MM.1S (cell line): ENCODE data around the gene RELL1.

Source experiments
- DNase-seq: peaks from one replicate; pipeline ENCODE4 v3.0.0-alpha.2; 2015
- H2AFZ ChIP-seq: fragments of 300-600 bp; sonication (generic); 2 replicates; pipeline ENCODE4 v1.6.0; 2016; ENCODE audit warnings: antibody characterized with exemption, low read length
- H3F3A ChIP-seq: fragments of 300-600 bp; sonication (generic); 2 replicates; pipeline ENCODE4 v1.6.1; 2016; ENCODE audit warnings: mild to moderate bottlenecking, antibody characterized with exemption, low read length, moderate library complexity, mixed read lengths; ENCODE audit not compliant: insufficient read depth
- H3K27ac ChIP-seq: fragments of 300-600 bp; sonication (generic); 2 replicates; pipeline ENCODE4 v1.5.1; 2016; ENCODE audit warnings: mild to moderate bottlenecking, low read length
- H3K27me3 ChIP-seq: fragments of 300-600 bp; sonication (generic); replicated peaks from 2 replicates; pipeline ENCODE4 v1.6.0; 2016; ENCODE audit warnings: low read length; ENCODE audit not compliant: insufficient read depth
- H3K36me3 ChIP-seq: fragments of 300-600 bp; sonication (generic); replicated peaks from 2 replicates; pipeline ENCODE4 v1.6.1; 2016; ENCODE audit warnings: mild to moderate bottlenecking, low read length, mixed read lengths; ENCODE audit not compliant: insufficient read depth
- H3K4me1 ChIP-seq: fragments of 300-600 bp; sonication (generic); 2 replicates; pipeline ENCODE4 v1.6.1; 2016; ENCODE audit warnings: low read length, mixed read lengths
- H3K4me2 ChIP-seq: fragments of 300-600 bp; sonication (generic); 2 replicates; pipeline ENCODE4 v1.6.0; 2016; ENCODE audit warnings: low read depth, low read length
- H3K4me3 ChIP-seq: fragments of 300-600 bp; sonication (generic); 2 replicates; pipeline ENCODE4 v1.5.1; 2016; ENCODE audit warnings: low read length, mixed read lengths
- H3K79me2 ChIP-seq: fragments of 300-600 bp; sonication (generic); 2 replicates; pipeline ENCODE4 v1.6.1; 2016; ENCODE audit warnings: mixed run types, low read length, mixed read lengths
- H3K9ac ChIP-seq: fragments of 300-600 bp; sonication (generic); 2 replicates; pipeline ENCODE4 v1.6.1; 2016; ENCODE audit warnings: low read length, mixed read lengths
- H3K9me2 ChIP-seq: fragments of 300-600 bp; sonication (generic); replicated peaks from 2 replicates; pipeline ENCODE4 v1.6.1; 2016; ENCODE audit warnings: mild to moderate bottlenecking, low read length, mixed read lengths; ENCODE audit not compliant: insufficient read depth
- H3K9me3 ChIP-seq: fragments of 300-600 bp; sonication (generic); replicated peaks from 2 replicates; pipeline ENCODE4 v1.6.1; 2016; ENCODE audit warnings: mild to moderate bottlenecking, low read length, mixed read lengths; ENCODE audit not compliant: insufficient read depth
- H4K20me1 ChIP-seq: fragments of 300-600 bp; sonication (generic); 2 replicates; pipeline ENCODE4 v1.6.1; 2016; ENCODE audit warnings: mild to moderate bottlenecking, low read length, moderate library complexity, mixed read lengths; ENCODE audit not compliant: insufficient read depth
- CTCF ChIP-seq: fragments of 300-600 bp; sonication (generic); IDR thresholded peaks from 2 replicates; pipeline ENCODE4 v1.5.1; 2016; ENCODE audit warnings: antibody characterized with exemption, low read length, mixed read lengths
- EZH2 ChIP-seq: fragments of 300-600 bp; sonication (generic); optimal IDR thresholded peaks from 2 replicates; pipeline ENCODE3; 2017; ENCODE audit warnings: low read depth, mild to moderate bottlenecking, antibody characterized with exemption, low read length, mixed read lengths
- EZH2phosphoT487 ChIP-seq: fragments of 300-600 bp; sonication (generic); IDR thresholded peaks from 2 replicates; pipeline ENCODE4 v1.6.1; 2018; ENCODE audit warnings: antibody characterized with exemption, low read length

RELL1 gene

GRCh38 chr4:37684154-37684553 lies 2.0 kb downstream of the RELL1 start:
- Histone ChIP-seq H4K20me1 (no peaks in the 10 kb centered on the region), H3K36me3 (no peaks in the 10 kb centered on the region), H2AFZ (no peak overlapping the region), H3K4me1 (peaks cover 27% of the 10 kb centered on the region), H3K9me3 (no peaks in the 10 kb centered on the region), H3K4me3 (no peak overlapping the region), H3K27me3 (no peaks in the 10 kb centered on the region), H3K4me2 (no peak overlapping the region; the same call in 1 of the 2 replicates), H3K9me2 (no peaks in the 10 kb centered on the region), H3F3A (peaks cover 22% of the 10 kb centered on the region), H3K9ac (no peak overlapping the region), H3K79me2 (peaks cover 61% of the 10 kb centered on the region), H3K27ac (no peak overlapping the region)
- no peak for DNase-seq
- TF ChIP-seq CTCF (no peak), EZH2 (no peak), EZH2phosphoT487 (no peak)

GRCh38 chr4:37682701-37683401 lies 3.3 kb downstream of the RELL1 start:
- Histone ChIP-seq H4K20me1 (no peaks in the 10 kb centered on the region), H3K27me3 (no peaks in the 10 kb centered on the region), H3K36me3 (no peaks in the 10 kb centered on the region), H3K9me3 (no peaks in the 10 kb centered on the region), H3K27ac (peak overlapping the region; percentile 75), H2AFZ (no peak overlapping the region), H3F3A (peaks cover 22% of the 10 kb centered on the region), H3K4me3 (peak overlapping the region; percentile 3), H3K79me2 (peaks cover 74% of the 10 kb centered on the region), H3K4me1 (peaks cover 27% of the 10 kb centered on the region), H3K4me2 (peak overlapping the region; percentile 72), H3K9ac (peak overlapping the region; percentile 25; the same call in 1 of the 2 replicates), H3K9me2 (no peaks in the 10 kb centered on the region)
- TF ChIP-seq EZH2phosphoT487 (no peak), CTCF (peak; percentile 33), EZH2 (no peak)
- peak; percentile 65 for DNase-seq

- Histone ChIP-seq H3K79me2 (peaks cover 83% of the 10 kb centered on the region), H3K36me3 (no peaks in the 10 kb centered on the region), H3K4me3 (no peak overlapping the region), H3K9ac (no peak overlapping the region), H3K9me3 (no peaks in the 10 kb centered on the region), H3K4me1 (peaks cover 48% of the 10 kb centered on the region), H3K4me2 (no peak overlapping the region), H3K27me3 (no peaks in the 10 kb centered on the region), H3F3A (peaks cover 36% of the 10 kb centered on the region), H3K27ac (no peak overlapping the region), H4K20me1 (no peaks in the 10 kb centered on the region), H2AFZ (no peak overlapping the region), H3K9me2 (no peaks in the 10 kb centered on the region)
- no peak for TF ChIP-seq EZH2phosphoT487
- no peak for DNase-seq
Measured at GRCh38 chr4:37680089-37680488, 6.1 kb downstream of the RELL1 start.

GRCh38 chr4:37679301-37679700 lies 6.9 kb downstream of the RELL1 start:
- H3F3A ChIP-seq: peaks cover 34% of the 10 kb centered on the region
- no peak overlapping the region for H3K4me2 ChIP-seq
- H2AFZ ChIP-seq: no peak overlapping the region
- no peak for DNase-seq
- no peak for TF ChIP-seq EZH2
- TF ChIP-seq CTCF: no peak
- no peak for TF ChIP-seq EZH2phosphoT487
- H3K9me3 ChIP-seq: no peaks in the 10 kb centered on the region
- no peak overlapping the region for H3K27ac ChIP-seq
- no peaks in the 10 kb centered on the region for H3K27me3 ChIP-seq
- H4K20me1 ChIP-seq: no peaks in the 10 kb centered on the region
- H3K4me3 ChIP-seq: no peak overlapping the region
- H3K9ac ChIP-seq: no peak overlapping the region
- H3K9me2 ChIP-seq: no peaks in the 10 kb centered on the region
- H3K4me1 ChIP-seq: peaks cover 50% of the 10 kb centered on the region
- H3K79me2 ChIP-seq: peaks cover 83% of the 10 kb centered on the region
- no peaks in the 10 kb centered on the region for H3K36me3 ChIP-seq
